Vagina (tissue), 2 donors: ENCODE measurements around the gene CDS2.

ENCODE experiments used
- POLR2AphosphoS5 ChIP-seq, 2 donors: sonication (generic); formaldehyde crosslinking; IDR thresholded peaks; one replicate each; pipeline ENCODE4 v1.9.0; 2017; ENCODE audit warnings: antibody characterized with exemption in 2 of 2, mild to moderate bottlenecking in 2 of 2, low read depth in 1 of 2; ENCODE audit not compliant: insufficient read depth in 1 of 2
- TF ChIP-seq, protein P1 (sequence below), 3 experiments: fragments of 450-650 bp in 2 of 3; fragments of 200-600 bp in 1 of 3; sonication (generic) in 1 of 3; IDR thresholded peaks; one replicate each; pipeline ENCODE4 v1.5.1; 2017 to 2019; ENCODE audit warnings: antibody characterized with exemption in 3 of 3, mild to moderate bottlenecking in 2 of 3, moderate library complexity in 2 of 3

DNA sequence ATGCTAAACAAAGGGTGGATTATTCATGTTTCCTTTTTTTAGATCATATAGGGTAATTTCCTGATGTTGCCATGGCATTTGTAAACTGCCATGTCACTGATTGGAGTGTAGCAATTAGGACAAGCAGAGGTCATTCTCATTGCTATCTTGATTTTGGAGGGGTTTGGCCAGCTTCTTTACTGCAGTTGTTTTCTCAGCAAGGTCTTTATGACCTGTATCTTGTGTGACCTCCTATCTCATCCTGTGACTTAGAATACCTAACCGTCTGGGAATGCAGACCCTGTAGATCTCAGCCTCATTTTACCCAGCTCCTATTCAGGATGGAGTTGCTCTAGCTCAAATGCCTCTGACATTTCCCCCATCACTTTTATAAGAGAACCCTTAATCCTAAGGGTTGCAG is 53.6 kb downstream of the CDS2 start:
- TF ChIP-seq, protein P1, sequence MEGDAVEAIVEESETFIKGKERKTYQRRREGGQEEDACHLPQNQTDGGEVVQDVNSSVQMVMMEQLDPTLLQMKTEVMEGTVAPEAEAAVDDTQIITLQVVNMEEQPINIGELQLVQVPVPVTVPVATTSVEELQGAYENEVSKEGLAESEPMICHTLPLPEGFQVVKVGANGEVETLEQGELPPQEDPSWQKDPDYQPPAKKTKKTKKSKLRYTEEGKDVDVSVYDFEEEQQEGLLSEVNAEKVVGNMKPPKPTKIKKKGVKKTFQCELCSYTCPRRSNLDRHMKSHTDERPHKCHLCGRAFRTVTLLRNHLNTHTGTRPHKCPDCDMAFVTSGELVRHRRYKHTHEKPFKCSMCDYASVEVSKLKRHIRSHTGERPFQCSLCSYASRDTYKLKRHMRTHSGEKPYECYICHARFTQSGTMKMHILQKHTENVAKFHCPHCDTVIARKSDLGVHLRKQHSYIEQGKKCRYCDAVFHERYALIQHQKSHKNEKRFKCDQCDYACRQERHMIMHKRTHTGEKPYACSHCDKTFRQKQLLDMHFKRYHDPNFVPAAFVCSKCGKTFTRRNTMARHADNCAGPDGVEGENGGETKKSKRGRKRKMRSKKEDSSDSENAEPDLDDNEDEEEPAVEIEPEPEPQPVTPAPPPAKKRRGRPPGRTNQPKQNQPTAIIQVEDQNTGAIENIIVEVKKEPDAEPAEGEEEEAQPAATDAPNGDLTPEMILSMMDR (IDR thresholded peaks at IDR 0.05) = no peak
- TF ChIP-seq POLR2AphosphoS5 (IDR thresholded peaks at IDR 0.05; ENCODE audit: insufficient read depth in 1 of 2, low read depth in 1 of 2) = no peak
